ENCODE measurements around the gene TXNRD1. TPM values are rescaled to one million over a fixed set of nuclear protein-coding genes. Genes with fewer than 3 reads are reported as not detected.
A peak's percentile ranks its signal among the peaks of the same experiment; 100 is the strongest.

Gene TXNRD1
- total RNA-seq, 1 donor from 2014 or later, result 82.7 TPM

- H3K4me3 Mint-ChIP-seq (ENCODE audit: unreplicated experiment), result no peak overlapping the region
- H3K9me3 Mint-ChIP-seq (ENCODE audit: low read depth), result no peaks in the 10 kb centered on the region
- peaks cover 17% of the 10 kb centered on the region for H3K4me1 Mint-ChIP-seq (ENCODE audit: low read depth)
- H3K36me3 Mint-ChIP-seq (ENCODE audit: low read depth), result peaks cover 2% of the 10 kb centered on the region
- no peaks in the 10 kb centered on the region for H3K27me3 Mint-ChIP-seq (ENCODE audit: low read depth)
- no peak for DNase-seq (ENCODE audit: low spot score)
- H3K27ac Mint-ChIP-seq (ENCODE audit: unreplicated experiment), result no peak overlapping the region
- no peak for TF ChIP-seq CTCF (IDR thresholded peaks at IDR 0.05)
These were observed 160.2 kb downstream of the TXNRD1 start for GRCh38 chr12:104375775-104376174.

- H3K4me1 Mint-ChIP-seq (ENCODE audit: low read depth), result peaks cover 11% of the 10 kb centered on the region
- H3K4me3 Mint-ChIP-seq (ENCODE audit: unreplicated experiment), result no peak overlapping the region
- no peaks in the 10 kb centered on the region for H3K27me3 Mint-ChIP-seq (ENCODE audit: low read depth)
- DNase-seq (ENCODE audit: low spot score), result no peak
- H3K36me3 Mint-ChIP-seq (ENCODE audit: low read depth), result no peaks in the 10 kb centered on the region
- TF ChIP-seq CTCF (IDR thresholded peaks at IDR 0.05), result no peak
- H3K27ac Mint-ChIP-seq (ENCODE audit: unreplicated experiment), result no peak overlapping the region
- no peaks in the 10 kb centered on the region for H3K9me3 Mint-ChIP-seq (ENCODE audit: low read depth)
These were observed 161.3 kb downstream of the TXNRD1 start for GRCh38 chr12:104376650-104377513.

GRCh38 chr12:104377514-104377812, 161.9 kb downstream of the TXNRD1 start:
- no peak for TF ChIP-seq CTCF (IDR thresholded peaks at IDR 0.05)
- H3K4me3 Mint-ChIP-seq (ENCODE audit: unreplicated experiment), result no peak overlapping the region
- H3K27me3 Mint-ChIP-seq (ENCODE audit: low read depth), result no peaks in the 10 kb centered on the region
- H3K9me3 Mint-ChIP-seq (ENCODE audit: low read depth), result no peaks in the 10 kb centered on the region
- H3K4me1 Mint-ChIP-seq (ENCODE audit: low read depth), result peaks cover 11% of the 10 kb centered on the region
- no peaks in the 10 kb centered on the region for H3K36me3 Mint-ChIP-seq (ENCODE audit: low read depth)
- DNase-seq (ENCODE audit: low spot score), result no peak
- H3K27ac Mint-ChIP-seq (ENCODE audit: unreplicated experiment), result no peak overlapping the region

- no peak for TF ChIP-seq CTCF (IDR thresholded peaks at IDR 0.05)
- Mint-ChIP-seq H3K36me3 (ENCODE audit: low read depth) (no peaks in the 10 kb centered on the region), H3K4me1 (ENCODE audit: low read depth) (peaks cover 12% of the 10 kb centered on the region), H3K9me3 (ENCODE audit: low read depth) (no peaks in the 10 kb centered on the region), H3K27me3 (ENCODE audit: low read depth) (no peaks in the 10 kb centered on the region), H3K4me3 (ENCODE audit: unreplicated experiment) (no peak overlapping the region), H3K27ac (ENCODE audit: unreplicated experiment) (no peak overlapping the region)
- DNase-seq (ENCODE audit: low spot score), result no peak
These were observed 162.8 kb downstream of the TXNRD1 start for GRCh38 chr12:104378427-104378826.

- TF ChIP-seq CTCF (IDR thresholded peaks at IDR 0.05), result no peak
- Mint-ChIP-seq H3K4me1 (ENCODE audit: low read depth) (peaks cover 12% of the 10 kb centered on the region), H3K9me3 (ENCODE audit: low read depth) (no peaks in the 10 kb centered on the region), H3K27ac (ENCODE audit: unreplicated experiment) (no peak overlapping the region), H3K36me3 (ENCODE audit: low read depth) (no peaks in the 10 kb centered on the region), H3K27me3 (ENCODE audit: low read depth) (no peaks in the 10 kb centered on the region), H3K4me3 (ENCODE audit: unreplicated experiment) (peak overlapping the region; percentile 36)
- no peak for DNase-seq (ENCODE audit: low spot score)
These were observed 165.8 kb downstream of the TXNRD1 start for GRCh38 chr12:104381341-104381730.
